ENCODE measurements around the gene LY6G5C.

- TF ChIP-seq POLR2A (IDR thresholded peaks at IDR 0.05) (peak; percentile 40 to 83), CTCF (IDR thresholded peaks at IDR 0.05) (no peak)
These were observed 15.1 kb downstream of the LY6G5C start, which contains the start of gene CSNK2B for GRCh38 chr6:31665501-31666336.

Measured in adrenal gland (tissue), 5 donors.